B cell (primary cell): ENCODE measurements around the gene PEPD. TPM values are rescaled to one million over a fixed set of nuclear protein-coding genes. Genes with fewer than 3 reads are reported as not detected.

Source experiments
- ATAC-seq: fragments of 200-7000 bp; cut with Tn5 transposase; one replicate; pipeline ENCODE4 v1.10.0; 2021; ENCODE audit warnings: low read depth, mild to moderate bottlenecking, moderate number of reproducible peaks, moderate library complexity
- CTCF ChIA-PET: fragments of 350-600 bp; sonication (Branson Sonifier 250); formaldehyde crosslinking; loops from one replicate; lab custom pipeline; 2021; ENCODE audit warnings: antibody characterized with exemption, inconsistent platforms; lab: Charles Lee
- POLR2A ChIA-PET: fragments of 350-600 bp; sonication (Branson Sonifier 250); formaldehyde crosslinking; loops from one replicate; lab custom pipeline; 2021; ENCODE audit warnings: antibody characterized with exemption; lab: Charles Lee
- DNase-seq: peaks from one replicate; pipeline ENCODE4 v3.0.0; 2013
- H2AFZ ChIP-seq: 2 replicates; pipeline ENCODE4 v1.6.1; 2012; ENCODE audit warnings: mild to moderate bottlenecking, low read depth, low read length; ENCODE audit not compliant: insufficient read depth, poor library complexity, severe bottlenecking
- H3K27ac ChIP-seq, 2 donors: 1 replicate in 1 of 2; 2 replicates in 1 of 2; pipeline ENCODE4 v1.5.1; 2012 to 2013; ENCODE audit warnings: low read length in 2 of 2, mild to moderate bottlenecking in 2 of 2, moderate library complexity in 1 of 2
- H3K27me3 ChIP-seq, 4 experiments: fragments of 200-600 bp in 1 of 4; sonication (generic) in 1 of 4; replicated peaks in 1 of 4; 1 replicate in 2 of 4; 2 replicates in 2 of 4; pipeline versions ENCODE4 v1.6.1 to v1.7.0; 2013 to 2016; ENCODE audit warnings: low read length in 3 of 4, mild to moderate bottlenecking in 2 of 4, mixed read lengths in 1 of 4, moderate library complexity in 1 of 4; ENCODE audit not compliant: insufficient read depth in 4 of 4, control insufficient read depth in 3 of 4; ENCODE audit errors: control extremely low read depth in 1 of 4
- H3K36me3 ChIP-seq, 2 experiments: replicated peaks in 1 of 2; 1 replicate in 1 of 2; 2 replicates in 1 of 2; pipeline versions ENCODE4 v1.6.1 to v1.7.1; 2013; ENCODE audit warnings: low read length in 1 of 2; ENCODE audit not compliant: insufficient read depth in 2 of 2, control insufficient read depth in 1 of 2; ENCODE audit errors: control extremely low read depth in 1 of 2, extremely low read depth in 1 of 2
- H3K4me1 ChIP-seq, 2 donors: fragments of 200-600 bp in 1 of 2; sonication (generic) in 1 of 2; 1 replicate in 1 of 2; 2 replicates in 1 of 2; pipeline versions ENCODE4 v1.5.1 to v1.6.1; 2013 to 2017; ENCODE audit warnings: low read length in 2 of 2; ENCODE audit not compliant: control insufficient read depth in 2 of 2, insufficient read depth in 2 of 2
- H3K4me2 ChIP-seq: replicated peaks from 2 replicates; pipeline ENCODE3; 2012; ENCODE audit warnings: mild to moderate bottlenecking, low read depth, low read length; ENCODE audit not compliant: poor library complexity, severe bottlenecking
- H3K4me3 ChIP-seq, 5 experiments: fragments of 200-600 bp in 1 of 5; sonication (generic) in 1 of 5; 1 replicate in 3 of 5; 2 replicates in 2 of 5; pipeline versions ENCODE4 v1.5.1 to v1.7.0; 2011 to 2016; ENCODE audit warnings: low read length in 4 of 5, mild to moderate bottlenecking in 4 of 5, low read depth in 2 of 5, control low read depth in 1 of 5, moderate library complexity in 1 of 5; ENCODE audit not compliant: insufficient read depth in 1 of 5; ENCODE audit errors: control extremely low read depth in 1 of 5, extremely low read depth in 1 of 5
- H3K79me2 ChIP-seq: fragments of 200-600 bp; sonication (generic); one replicate; pipeline ENCODE4 v1.6.0; 2016; ENCODE audit warnings: low read length; ENCODE audit not compliant: control insufficient read depth, insufficient read depth
- H3K9ac ChIP-seq: fragments of 200-600 bp; sonication (generic); 2 replicates; pipeline ENCODE4 v1.6.1; 2017; ENCODE audit warnings: mild to moderate bottlenecking, low read length, moderate library complexity
- H3K9me3 ChIP-seq, 3 donors: one replicate each; pipeline versions ENCODE4 v1.6.1 to v1.7.1; 2013; ENCODE audit warnings: low read length in 2 of 3; ENCODE audit not compliant: control insufficient read depth in 2 of 3, insufficient read depth in 1 of 3; ENCODE audit errors: control extremely low read depth in 1 of 3
- H4K20me1 ChIP-seq: 2 replicates; pipeline ENCODE4 v1.6.0; 2012; ENCODE audit warnings: mild to moderate bottlenecking, low read length; ENCODE audit not compliant: insufficient read depth, control insufficient read depth, poor library complexity, severe bottlenecking
- H3K27ac Mint-ChIP-seq: one replicate; pipeline ENCODE4 v1.8.0; 2021; ENCODE audit warnings: mixed read lengths
- H3K27me3 Mint-ChIP-seq: one replicate; pipeline ENCODE4 v1.8.0; 2021; ENCODE audit warnings: mixed read lengths
- H3K4me1 Mint-ChIP-seq: one replicate; pipeline ENCODE4 v1.8.0; 2021; ENCODE audit warnings: mixed read lengths
- H3K4me3 Mint-ChIP-seq: one replicate; pipeline ENCODE4 v1.8.0; 2021; ENCODE audit warnings: mixed read lengths
- H3K9me3 Mint-ChIP-seq: one replicate; pipeline ENCODE4 v1.8.0; 2022; ENCODE audit warnings: mixed read lengths; ENCODE audit not compliant: insufficient read depth
- EZH2 ChIP-seq: IDR thresholded peaks from 2 replicates; pipeline ENCODE4 v1.6.1; 2012; ENCODE audit warnings: borderline replicate concordance, low read depth, mild to moderate bottlenecking, moderate library complexity, low read length; ENCODE audit not compliant: insufficient read depth, poor library complexity, severe bottlenecking
- WGBS: methylation state at CpG from one replicate; pipeline ENCODE4 v1.1.5; 2013; ENCODE audit warnings: missing lambda C conversion rate; ENCODE audit not compliant: insufficient coverage; 5-methylcytosine and 5-hydroxymethylcytosine counted together
- intact Hi-C: fragments of 100-400 bp; cut with micrococcal nuclease; formaldehyde crosslinking; loops from one replicate; pipeline ENCODE4 v1.10.0; 2022
- polyA plus RNA-seq: library from polyadenylated mRNA; depleted of rRNA; stranded (reverse); fragments of >200 nt; gene quantifications from 2 replicates; pipeline ENCODE4 v1.2.3, GENCODE V29; 2012
- total RNA-seq, 2 donors: library from RNA; stranded (reverse); fragments of 120-200 nt in 1 of 2; gene quantifications; 1 replicate in 1 of 2; 2 replicates in 1 of 2; pipeline versions ENCODE4 v1.2.3 to v1.2.4, GENCODE V29; 2013 to 2022
- TF ChIP-seq, protein P1 (sequence below): fragments of 200-600 bp; IDR thresholded peaks from one replicate; pipeline ENCODE4 v1.8.0; 2022; ENCODE audit warnings: antibody characterized with exemption, mild to moderate bottlenecking

PEPD gene
- total and polyA plus RNA-seq, 2 donors (not counting 1 experiment from before 2014, with no cell fraction given) = 36.4 to 42.7 TPM

DNA sequence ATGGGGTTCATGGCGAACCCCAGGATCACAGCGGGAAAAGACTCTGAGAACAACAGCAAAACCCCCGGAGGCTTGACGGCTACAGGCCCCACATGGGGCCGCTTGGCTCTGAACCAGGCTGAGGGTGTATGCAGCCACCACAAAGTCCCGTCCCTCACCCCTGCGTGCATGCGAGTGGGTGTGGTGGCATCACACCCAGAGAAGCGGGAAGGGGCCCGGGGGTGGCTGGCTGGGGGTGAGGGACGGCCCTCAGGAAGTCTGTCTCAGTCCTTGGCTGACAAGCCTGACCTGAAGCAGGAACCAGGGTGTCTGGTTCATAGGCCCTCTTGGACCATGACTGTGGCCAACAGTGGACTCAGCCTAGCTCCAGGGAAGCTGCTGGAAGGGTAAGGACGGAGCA, 113.9 kb downstream of the PEPD start:
- intact Hi-C loops = loop anchor here (1.0 to 5.0 kb wide), 4 partner anchors 35 to 280 kb away; partner anchors contain the start of gene CEBPG
- Histone ChIP-seq H3K79me2 (no peaks in the 10 kb centered on the region), H3K36me3 (peaks cover 0 to 3% of the 10 kb centered on the region in 2 experiments), H3K9ac (no peak overlapping the region), H3K9me3 (no peaks in the 10 kb centered on the region), H3K27me3 (no peaks in the 10 kb centered on the region), H3K4me3 (no peak overlapping the region), H3K4me2 (no peak overlapping the region), H4K20me1 (peaks cover 5% of the 10 kb centered on the region), H3K27ac (no peak overlapping the region), H2AFZ (no peak overlapping the region), H3K4me1 (no peaks in the 10 kb centered on the region)
- Mint-ChIP-seq H3K27me3 (no peaks in the 10 kb centered on the region), H3K9me3 (no peaks in the 10 kb centered on the region), H3K4me3 (no peak overlapping the region), H3K4me1 (no peaks in the 10 kb centered on the region), H3K27ac (no peak overlapping the region)
- DNase-seq (no peak), ATAC-seq (no peak)
- WGBS = 85% methylated on average over 12 of the region's 12 CpGs
- TF ChIP-seq, protein P1, sequence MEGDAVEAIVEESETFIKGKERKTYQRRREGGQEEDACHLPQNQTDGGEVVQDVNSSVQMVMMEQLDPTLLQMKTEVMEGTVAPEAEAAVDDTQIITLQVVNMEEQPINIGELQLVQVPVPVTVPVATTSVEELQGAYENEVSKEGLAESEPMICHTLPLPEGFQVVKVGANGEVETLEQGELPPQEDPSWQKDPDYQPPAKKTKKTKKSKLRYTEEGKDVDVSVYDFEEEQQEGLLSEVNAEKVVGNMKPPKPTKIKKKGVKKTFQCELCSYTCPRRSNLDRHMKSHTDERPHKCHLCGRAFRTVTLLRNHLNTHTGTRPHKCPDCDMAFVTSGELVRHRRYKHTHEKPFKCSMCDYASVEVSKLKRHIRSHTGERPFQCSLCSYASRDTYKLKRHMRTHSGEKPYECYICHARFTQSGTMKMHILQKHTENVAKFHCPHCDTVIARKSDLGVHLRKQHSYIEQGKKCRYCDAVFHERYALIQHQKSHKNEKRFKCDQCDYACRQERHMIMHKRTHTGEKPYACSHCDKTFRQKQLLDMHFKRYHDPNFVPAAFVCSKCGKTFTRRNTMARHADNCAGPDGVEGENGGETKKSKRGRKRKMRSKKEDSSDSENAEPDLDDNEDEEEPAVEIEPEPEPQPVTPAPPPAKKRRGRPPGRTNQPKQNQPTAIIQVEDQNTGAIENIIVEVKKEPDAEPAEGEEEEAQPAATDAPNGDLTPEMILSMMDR = no peak
- no peak for TF ChIP-seq EZH2
- ChIA-PET CTCF (interaction anchor here (0.8 to 7.7 kb wide), 5 partner anchors 104 to 278 kb away, joined by 4 to 211 read pairs (median 5); no protein-coding TSS in a partner anchor), POLR2A (no interaction called here)

DNA sequence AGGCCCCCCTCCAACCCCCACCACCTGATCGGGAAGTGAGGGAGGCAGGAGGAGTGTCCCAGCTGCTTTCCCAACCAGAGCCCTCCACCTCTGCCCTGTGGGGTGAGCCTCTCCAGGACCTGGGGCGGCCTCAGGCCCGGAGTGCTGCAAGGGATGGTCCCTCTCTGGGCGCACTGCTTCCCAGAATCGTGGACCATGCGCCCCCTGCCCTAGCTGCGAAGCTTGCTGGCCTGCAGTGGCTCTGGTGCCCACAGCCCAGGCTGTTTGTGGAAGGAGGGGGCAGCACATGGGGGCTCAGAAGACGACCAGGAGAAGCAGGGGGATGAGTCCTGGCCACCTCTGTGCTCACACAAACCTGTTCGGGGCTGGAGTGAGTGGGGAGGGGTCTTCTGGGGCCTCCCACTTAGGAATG, 114.4 kb downstream of the PEPD start:
- POLR2A ChIA-PET = no interaction called here
- no peaks in the 10 kb centered on the region for H3K27me3 ChIP-seq
- no peaks in the 10 kb centered on the region for H3K27me3 Mint-ChIP-seq

More for the DNA sequence above, 114.4 kb downstream of the PEPD start:
- H3K9me3 Mint-ChIP-seq = no peaks in the 10 kb centered on the region
- H3K9ac ChIP-seq = no peak overlapping the region
- H3K36me3 ChIP-seq = peaks cover 0 to 3% of the 10 kb centered on the region in 2 experiments
- no peaks in the 10 kb centered on the region for H3K4me1 Mint-ChIP-seq
- H3K27ac Mint-ChIP-seq = no peak overlapping the region
- H3K4me3 ChIP-seq = no peak overlapping the region
- no peak overlapping the region for H2AFZ ChIP-seq
- H3K4me3 Mint-ChIP-seq = no peak overlapping the region
- H4K20me1 ChIP-seq = peaks cover 5% of the 10 kb centered on the region
- intact Hi-C loops = loop anchor here (1.0 to 5.0 kb wide), 4 partner anchors 34 to 280 kb away; partner anchors contain the start of gene CEBPG
- WGBS = 62% methylated on average over 8 of the region's 9 CpGs
- no peaks in the 10 kb centered on the region for H3K79me2 ChIP-seq
- H3K4me1 ChIP-seq = no peaks in the 10 kb centered on the region
- ATAC-seq (peak; percentile 26), DNase-seq (no peak)
- CTCF ChIA-PET = interaction anchor here (0.6 to 7.7 kb wide), 17 partner anchors 9 to 282 kb away, joined by 3 to 211 read pairs (median 5); partner anchors contain the start of gene CEBPG
- no peak overlapping the region for H3K27ac ChIP-seq
- TF ChIP-seq, protein P1 = peak; percentile 49
- TF ChIP-seq EZH2 = no peak
- no peaks in the 10 kb centered on the region for H3K9me3 ChIP-seq
- no peak overlapping the region for H3K4me2 ChIP-seq
